IPS DF 4.7 (cell line): ENCODE results near the gene UNC79.

Experiments
- DNase-seq: peaks from one replicate; pipeline ENCODE4 v3.0.0-alpha.2; 2013; ENCODE audit warnings: low spot score; ENCODE audit errors: extremely low read depth

The UNC79 gene

GRCh38 chr14:93707475-93707874, 276.7 kb downstream of the UNC79 start:
- no peak for DNase-seq

- DNase-seq = no peak
Measured at GRCh38 chr14:93708311-93708734, 277.6 kb downstream of the UNC79 start.

- DNase-seq = no peak
Measured at GRCh38 chr14:93708800-93709199, 278.1 kb downstream of the UNC79 start.

- DNase-seq = no peak
Measured at GRCh38 chr14:93709249-93709648, 278.5 kb downstream of the UNC79 start.

- DNase-seq = no peak
Measured at GRCh38 chr14:93712079-93712837, 281.5 kb downstream of the UNC79 start.

- no peak for DNase-seq
Measured at GRCh38 chr14:93712838-93713724, 282.3 kb downstream of the UNC79 start.

GRCh38 chr14:93713726-93714405, 283.1 kb downstream of the UNC79 start:
- no peak for DNase-seq

- no peak for DNase-seq
Measured at GRCh38 chr14:93714605-93715004, 283.9 kb downstream of the UNC79 start.

DNA sequence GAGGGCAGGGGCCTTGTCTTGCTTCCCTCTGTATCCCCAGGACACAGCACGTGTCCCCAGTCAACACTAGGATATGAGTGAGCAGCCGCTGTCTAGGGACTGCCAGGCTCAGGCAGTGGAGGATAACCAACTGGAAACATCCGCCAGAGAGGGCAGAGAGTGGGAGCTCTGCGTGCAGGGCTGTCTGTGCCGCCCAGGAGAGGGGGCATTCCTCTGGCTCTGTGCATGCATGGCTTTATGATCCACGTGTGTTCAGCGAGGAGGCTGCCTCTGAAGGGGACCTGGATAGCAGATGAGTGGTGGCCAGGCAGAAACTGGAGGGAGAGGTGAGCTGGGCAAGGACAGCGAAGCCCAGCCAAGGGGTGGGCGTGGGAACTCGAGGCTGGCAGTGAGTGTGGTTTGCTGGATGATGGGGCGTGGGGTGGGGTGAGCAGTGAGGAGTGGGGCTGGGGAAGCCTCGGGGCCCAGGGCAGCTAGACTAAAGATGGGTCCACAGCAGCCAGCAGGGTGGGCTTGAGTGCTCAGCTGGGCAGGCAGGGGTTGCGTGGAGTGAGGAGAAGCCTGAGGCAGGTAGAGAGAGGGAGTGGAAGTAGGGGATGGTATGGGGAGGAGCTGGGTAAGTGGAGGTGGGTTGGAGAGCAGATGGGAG, 284.7 kb downstream of the UNC79 start:
- DNase-seq = no peak

DNA sequence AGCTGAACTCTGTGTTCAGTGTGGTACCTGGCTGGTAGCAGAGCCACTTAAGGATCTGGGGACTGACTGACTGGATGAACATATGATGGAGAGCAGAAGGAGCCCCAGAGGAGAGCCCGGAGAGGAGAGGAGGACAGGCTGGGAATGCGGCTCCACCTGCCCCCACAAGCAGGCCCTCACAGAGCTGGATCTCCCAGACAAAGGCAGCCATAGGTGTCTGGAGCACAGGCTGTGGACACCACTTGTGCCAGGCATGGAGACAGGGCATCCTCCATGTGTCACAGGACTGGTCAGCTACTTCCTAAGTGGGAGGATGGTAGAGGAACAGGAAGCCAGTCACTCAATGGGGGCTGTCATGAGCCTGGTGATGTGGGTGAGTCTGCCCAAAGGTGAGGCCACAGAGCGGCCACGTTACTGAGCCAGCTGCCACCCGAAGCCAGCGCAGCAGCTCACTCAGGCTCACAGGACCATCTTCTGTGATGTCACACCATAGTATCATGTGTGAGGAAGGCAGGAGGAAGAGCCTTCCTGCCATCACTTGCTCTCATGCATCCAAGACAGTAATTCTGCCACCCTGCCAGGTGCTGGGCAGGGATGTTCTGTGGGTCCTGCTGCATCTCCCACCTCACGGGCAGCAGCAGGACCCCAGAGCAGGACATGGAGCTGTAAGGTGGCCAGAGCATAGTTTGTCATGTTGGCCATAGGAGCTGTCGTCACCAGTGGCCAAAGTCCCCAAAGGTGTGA, 285.4 kb downstream of the UNC79 start:
- no peak for DNase-seq

GRCh38 chr14:93716746-93717667, 286.3 kb downstream of the UNC79 start:
- DNase-seq = no peak

- DNase-seq = no peak
Measured at GRCh38 chr14:93717668-93718320, 287.1 kb downstream of the UNC79 start.

GRCh38 chr14:93719256-93719655, 288.5 kb downstream of the UNC79 start:
- DNase-seq = no peak

DNA sequence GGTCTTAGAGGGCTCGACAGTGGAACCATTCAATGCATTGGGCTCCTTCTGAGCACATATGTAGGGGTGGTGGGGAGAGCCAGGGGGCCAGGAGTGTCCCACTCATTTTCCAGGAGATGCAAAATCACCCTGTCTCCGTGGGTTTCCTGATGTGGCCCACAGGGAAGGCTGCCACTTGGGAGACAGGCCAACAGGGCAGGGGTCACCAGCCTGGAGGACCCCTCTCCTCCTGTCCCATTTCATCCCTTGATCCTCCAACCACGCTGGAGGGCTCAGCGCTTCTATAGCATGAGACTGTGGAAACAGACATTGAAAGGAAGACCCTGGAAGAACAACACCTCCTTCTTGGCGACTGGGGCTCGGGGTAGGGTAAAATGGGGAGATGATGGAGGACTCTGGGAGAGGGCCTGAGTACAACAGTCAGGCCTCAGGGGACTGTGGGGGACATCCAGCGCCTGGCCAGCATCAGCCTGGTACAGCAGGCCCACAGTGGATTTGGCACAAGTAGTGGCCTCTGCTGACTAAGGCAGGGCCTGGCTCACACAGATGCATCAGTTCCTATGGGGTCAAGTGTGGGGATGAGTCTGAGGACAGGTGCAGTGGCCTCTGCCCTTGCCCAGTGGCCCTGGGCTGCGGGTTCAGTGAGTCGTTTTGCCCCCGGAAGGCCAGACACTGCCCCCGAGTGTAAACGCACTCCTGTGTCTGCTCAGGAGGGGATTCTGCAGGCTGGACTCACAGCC, 289.5 kb downstream of the UNC79 start:
- DNase-seq = no peak

- DNase-seq = no peak
Measured at GRCh38 chr14:93720981-93721483, 290.3 kb downstream of the UNC79 start.

DNA sequence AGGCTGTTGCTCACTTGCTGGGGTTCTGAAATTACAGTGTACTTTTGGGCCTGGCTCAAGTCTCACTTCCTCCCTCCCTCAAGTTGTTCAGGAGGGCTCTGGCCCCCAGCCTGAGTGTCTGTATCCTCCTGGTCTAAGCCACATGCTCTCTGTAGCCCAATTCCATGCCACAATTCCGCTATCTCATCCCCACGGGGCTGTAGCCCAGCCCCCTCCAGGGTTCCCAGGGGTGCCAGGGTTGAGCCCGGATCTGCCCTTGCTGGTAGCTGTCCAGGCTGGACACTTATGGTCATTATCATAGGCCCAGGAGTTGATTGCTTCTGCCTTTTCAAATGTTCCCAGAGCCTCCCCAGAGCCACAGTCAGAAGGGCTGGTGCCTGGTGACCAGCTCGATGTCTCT, 292.3 kb downstream of the UNC79 start:
- no peak for DNase-seq

DNA sequence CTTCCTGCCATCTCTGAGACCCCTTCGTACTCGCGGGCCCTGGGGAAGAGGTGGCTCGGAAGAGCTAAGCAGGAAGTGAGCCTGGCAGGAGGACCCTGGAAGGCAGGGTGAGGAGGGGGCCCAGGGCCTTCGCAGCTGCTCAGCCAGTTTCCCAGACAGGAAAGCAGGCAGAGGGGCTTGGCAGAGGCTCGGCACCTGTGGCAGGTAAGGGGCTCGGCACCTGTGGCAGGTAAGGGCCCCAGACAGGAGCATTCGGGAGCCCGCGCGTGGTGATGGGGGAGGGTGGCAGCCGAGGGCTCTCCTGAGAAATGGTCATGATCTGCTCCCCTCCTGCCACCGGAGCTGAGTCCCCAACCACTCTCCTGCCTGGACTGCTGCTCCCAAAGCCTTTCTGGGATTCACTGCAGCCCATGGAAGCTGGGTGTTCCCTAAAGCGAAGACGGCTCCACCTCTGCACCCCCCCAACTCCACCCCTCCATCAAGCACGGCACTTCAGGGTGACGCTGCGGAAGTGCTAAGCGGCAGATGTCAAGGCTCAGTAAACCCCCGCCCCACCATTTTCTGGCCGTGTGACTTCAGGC, 294.4 kb downstream of the UNC79 start:
- no peak for DNase-seq

DNA sequence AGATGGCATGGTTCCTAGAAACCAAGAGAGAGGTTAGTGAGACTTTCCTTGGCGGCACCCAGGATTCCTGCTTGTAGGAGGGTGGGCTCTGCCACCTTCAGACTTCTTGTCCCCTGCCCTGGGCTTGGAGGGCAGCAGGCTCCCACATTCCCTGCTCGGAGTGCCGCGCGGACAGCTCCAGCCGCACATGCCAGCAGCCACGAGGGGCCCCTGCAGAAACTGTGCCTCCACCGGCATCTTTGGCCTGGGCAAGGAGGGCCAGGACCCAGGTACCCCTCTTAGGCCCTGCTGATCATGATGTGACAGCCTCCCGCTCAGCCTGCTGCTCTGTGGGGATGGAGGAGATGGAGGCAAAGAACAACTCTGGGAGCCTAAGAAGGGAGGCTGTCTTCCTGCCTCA, 295.3 kb downstream of the UNC79 start:
- DNase-seq = no peak
